Colon (tissue), 2 donors: Measurements from ENCODE around the gene GRM7.

Experiments
- FAIRE-seq: peaks from 2 replicates; lab custom pipeline; 2012; peaks lifted over from hg19 to GRCh38; lab: Jason Lieb, UNC
- donor health status: control.
- donor health status: control.

GRM7 gene

GRCh38 chr3:7241584-7242302 lies 380.8 kb downstream of the GRM7 start:
- no peak for FAIRE-seq

GRCh38 chr3:7242303-7242635 lies 381.4 kb downstream of the GRM7 start:
- no peak for FAIRE-seq

- no peak for FAIRE-seq
Measured at GRCh38 chr3:7249493-7250076, 388.7 kb downstream of the GRM7 start.

GRCh38 chr3:7254251-7254650 lies 393.3 kb downstream of the GRM7 start:
- FAIRE-seq = no peak

- FAIRE-seq = no peak
Measured at GRCh38 chr3:7260975-7261374, 400.1 kb downstream of the GRM7 start.

- FAIRE-seq = no peak
Measured at GRCh38 chr3:7263347-7264195, 402.7 kb downstream of the GRM7 start.

GRCh38 chr3:7264196-7264526 lies 403.2 kb downstream of the GRM7 start:
- FAIRE-seq = no peak

GRCh38 chr3:7265736-7266135 lies 404.8 kb downstream of the GRM7 start:
- FAIRE-seq = no peak

GRCh38 chr3:7266551-7266950 lies 405.6 kb downstream of the GRM7 start:
- FAIRE-seq = no peak

GRCh38 chr3:7270731-7271130 lies 409.8 kb downstream of the GRM7 start:
- no peak for FAIRE-seq

- FAIRE-seq = no peak
Measured at GRCh38 chr3:7271631-7272030, 410.7 kb downstream of the GRM7 start.

GRCh38 chr3:7272203-7272602 lies 411.3 kb downstream of the GRM7 start:
- no peak for FAIRE-seq

- no peak for FAIRE-seq
Measured at GRCh38 chr3:7275396-7275795, 414.5 kb downstream of the GRM7 start.

- FAIRE-seq = no peak
Measured at GRCh38 chr3:7280318-7280717, 419.4 kb downstream of the GRM7 start.

- no peak for FAIRE-seq
Measured at GRCh38 chr3:7282988-7283387, 422.1 kb downstream of the GRM7 start.

- FAIRE-seq = no peak
Measured at GRCh38 chr3:7285505-7285904, 424.6 kb downstream of the GRM7 start.

- no peak for FAIRE-seq
Measured at GRCh38 chr3:7288133-7288532, 427.2 kb downstream of the GRM7 start.

- no peak for FAIRE-seq
Measured at GRCh38 chr3:7289121-7289520, 428.2 kb downstream of the GRM7 start.

GRCh38 chr3:7290077-7290825 lies 429.3 kb downstream of the GRM7 start:
- FAIRE-seq = no peak

GRCh38 chr3:7292362-7292761 lies 431.4 kb downstream of the GRM7 start:
- no peak for FAIRE-seq

- FAIRE-seq = no peak
Measured at GRCh38 chr3:7293286-7293685, 432.4 kb downstream of the GRM7 start.

- FAIRE-seq = no peak
Measured at GRCh38 chr3:7305561-7305960, 444.6 kb downstream of the GRM7 start.

GRCh38 chr3:7306901-7307300 lies 446.0 kb downstream of the GRM7 start:
- FAIRE-seq = no peak
